PC-3 (cell line): ENCODE data around the gene NEDD4L. TPM values are rescaled to one million over a fixed set of nuclear protein-coding genes. Genes with fewer than 3 reads are reported as not detected.
A peak's percentile ranks its signal among the peaks of the same experiment; 100 is the strongest.

Experiments
- ATAC-seq: fragments of 200-7000 bp; cut with Tn5 transposase; 2 replicates; pipeline ENCODE4 v1.9.1; 2020; ENCODE audit warnings: mild to moderate bottlenecking, moderate library complexity
- BruUV-seq: library from RNA; stranded (reverse); fragments of 400-500 nt; replicated peaks from 2 replicates; lab custom pipeline; 2021; lab: Mats Ljungman, UMichigan
- CTCF ChIA-PET: fragments of 300-600 bp; sonication (Branson Sonifier 250); formaldehyde crosslinking; loops from one replicate; lab custom pipeline; 2022; ENCODE audit warnings: antibody characterized with exemption; lab: Charles Lee
- POLR2A ChIA-PET: fragments of 300-600 bp; sonication (Branson Sonifier 250); formaldehyde crosslinking; loops from one replicate; lab custom pipeline; 2022; ENCODE audit warnings: antibody characterized with exemption; ENCODE audit not compliant: unreplicated experiment; lab: Charles Lee
- DNase-seq: peaks from one replicate; pipeline ENCODE4 v3.0.0-alpha.2; 2015
- H2AFZ ChIP-seq: fragments of 300-600 bp; sonication (generic); 2 replicates; pipeline ENCODE4 v1.6.0; 2016; ENCODE audit warnings: antibody characterized with exemption, low read length
- H3F3A ChIP-seq: fragments of 300-600 bp; sonication (generic); one replicate; pipeline ENCODE4 v1.6.0; 2017; ENCODE audit warnings: antibody characterized with exemption, low read length, control low read depth, mild to moderate bottlenecking; ENCODE audit not compliant: unreplicated experiment
- H3K27ac ChIP-seq: fragments of 300-600 bp; sonication (generic); 2 replicates; pipeline ENCODE4 v1.5.1; 2016; ENCODE audit warnings: mild to moderate bottlenecking, low read length
- H3K27me3 ChIP-seq: fragments of 300-600 bp; sonication (generic); 2 replicates; pipeline ENCODE4 v1.6.1; 2016; ENCODE audit warnings: low read length, mixed read lengths
- H3K36me3 ChIP-seq: fragments of 300-600 bp; sonication (generic); 2 replicates; pipeline ENCODE4 v1.6.1; 2016; ENCODE audit warnings: low read depth, mixed run types, low read length, mixed read lengths
- H3K4me1 ChIP-seq: fragments of 300-600 bp; sonication (generic); 2 replicates; pipeline ENCODE4 v1.5.1; 2016; ENCODE audit warnings: low read length; ENCODE audit not compliant: insufficient read depth
- H3K4me2 ChIP-seq: fragments of 300-600 bp; sonication (generic); 2 replicates; pipeline ENCODE4 v1.6.0; 2016; ENCODE audit warnings: low read length
- H3K4me3 ChIP-seq: fragments of 300-600 bp; sonication (generic); 2 replicates; pipeline ENCODE4 v1.5.1; 2016; ENCODE audit warnings: mild to moderate bottlenecking, low read length, mixed read lengths
- H3K79me2 ChIP-seq: fragments of 300-600 bp; sonication (generic); 2 replicates; pipeline ENCODE4 v1.6.1; 2017; ENCODE audit warnings: low read length, mixed read lengths
- H3K9ac ChIP-seq: fragments of 300-600 bp; sonication (generic); 2 replicates; pipeline ENCODE4 v1.6.0; 2016; ENCODE audit warnings: mild to moderate bottlenecking, low read length
- H3K9me2 ChIP-seq: fragments of 300-600 bp; sonication (generic); replicated peaks from 2 replicates; pipeline ENCODE4 v1.6.1; 2016; ENCODE audit warnings: mixed run types, low read length, mixed read lengths
- H3K9me3 ChIP-seq: fragments of 300-600 bp; sonication (generic); 2 replicates; pipeline ENCODE4 v1.6.1; 2016; ENCODE audit warnings: low read length, mixed read lengths
- H4K20me1 ChIP-seq: fragments of 300-600 bp; sonication (generic); 2 replicates; pipeline ENCODE4 v1.6.1; 2016; ENCODE audit warnings: low read length, mixed read lengths
- CTCF ChIP-seq: fragments of 300-600 bp; sonication (generic); conservative IDR thresholded peaks from 2 replicates; pipeline ENCODE4 v1.5.1; 2017; ENCODE audit warnings: antibody characterized with exemption, low read depth, mild to moderate bottlenecking, low read length
- EZH2 ChIP-seq: fragments of 300-600 bp; sonication (generic); IDR thresholded peaks from one replicate; pipeline ENCODE4 v1.6.1; 2017; ENCODE audit warnings: antibody characterized with exemption, mild to moderate bottlenecking, low read length; ENCODE audit not compliant: unreplicated experiment
- EZH2phosphoT487 ChIP-seq: fragments of 300-600 bp; sonication (generic); IDR thresholded peaks from 2 replicates; pipeline ENCODE4 v1.6.1; 2018; ENCODE audit warnings: mild to moderate bottlenecking, antibody characterized with exemption, low read length, borderline replicate concordance
- intact Hi-C: fragments of 100-400 bp; cut with micrococcal nuclease; formaldehyde crosslinking; loops from 2 replicates; pipeline ENCODE4 v1.9.0; 2023
- total RNA-seq: library from RNA; depleted of rRNA; stranded (reverse); fragments of >200 nt; gene quantifications from 2 replicates; pipeline ENCODE4 v1.2.3, GENCODE V29; 2014

The NEDD4L gene
- total RNA-seq, 1 experiment from 2014 or later: 105 TPM

DNA sequence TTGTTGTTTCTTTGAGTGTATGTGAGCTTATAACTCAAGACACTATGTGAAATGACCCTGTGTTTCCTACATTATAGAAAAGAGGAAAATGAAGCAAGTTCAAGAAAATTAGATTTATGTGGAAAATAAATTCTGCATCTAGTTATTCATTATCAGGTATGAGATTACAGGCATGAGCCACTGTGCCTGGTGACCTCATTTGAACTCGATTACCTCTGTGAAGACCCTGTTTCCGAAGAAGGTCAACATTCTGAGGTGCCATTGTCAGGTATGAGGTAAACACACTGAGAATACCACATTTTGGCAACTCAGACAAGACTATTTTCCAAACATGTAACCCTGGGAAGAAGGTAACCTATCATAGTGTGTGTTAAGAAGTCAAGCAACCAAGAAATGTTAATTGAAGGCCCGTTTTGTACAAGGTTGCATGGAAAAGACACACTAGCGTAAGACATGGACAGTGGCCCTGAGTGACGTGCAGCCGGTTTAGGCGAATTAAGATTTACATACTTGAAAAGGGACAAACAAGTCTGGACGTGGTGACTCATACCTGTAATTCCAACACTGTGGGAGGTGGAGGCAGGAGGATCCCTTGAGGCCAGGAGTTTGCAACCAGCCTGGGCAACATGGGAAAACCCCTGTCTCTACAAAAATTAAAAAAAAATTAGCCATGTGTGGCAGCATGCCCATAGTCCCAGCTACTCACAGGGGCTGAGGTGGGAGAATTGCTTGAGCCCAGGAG lies 186.6 kb downstream of the NEDD4L start:
- no peak overlapping the region for H2AFZ ChIP-seq
- H3K4me2 ChIP-seq: no peak overlapping the region
- no peaks in the 10 kb centered on the region for H3F3A ChIP-seq
- TF ChIP-seq CTCF (no peak), EZH2 (no peak), EZH2phosphoT487 (no peak)
- H3K27me3 ChIP-seq: no peaks in the 10 kb centered on the region
- no peaks in the 10 kb centered on the region for H3K9me2 ChIP-seq
- no peak for ATAC-seq
- peaks cover 37% of the 10 kb centered on the region for H3K36me3 ChIP-seq
- H3K9me3 ChIP-seq: no peaks in the 10 kb centered on the region
- no peak overlapping the region for H3K4me3 ChIP-seq
- peaks cover 35% of the 10 kb centered on the region for H3K4me1 ChIP-seq
- H4K20me1 ChIP-seq: peaks cover 51% of the 10 kb centered on the region
- intact Hi-C loops: no loop called here
- peaks cover 98% of the 10 kb centered on the region for H3K79me2 ChIP-seq
- BruUV-seq: no TSS peak
- no peak overlapping the region for H3K9ac ChIP-seq
- ChIA-PET CTCF (no interaction called here), POLR2A (no interaction called here)
- DNase-seq: peak; percentile 47
- no peak overlapping the region for H3K27ac ChIP-seq

DNA sequence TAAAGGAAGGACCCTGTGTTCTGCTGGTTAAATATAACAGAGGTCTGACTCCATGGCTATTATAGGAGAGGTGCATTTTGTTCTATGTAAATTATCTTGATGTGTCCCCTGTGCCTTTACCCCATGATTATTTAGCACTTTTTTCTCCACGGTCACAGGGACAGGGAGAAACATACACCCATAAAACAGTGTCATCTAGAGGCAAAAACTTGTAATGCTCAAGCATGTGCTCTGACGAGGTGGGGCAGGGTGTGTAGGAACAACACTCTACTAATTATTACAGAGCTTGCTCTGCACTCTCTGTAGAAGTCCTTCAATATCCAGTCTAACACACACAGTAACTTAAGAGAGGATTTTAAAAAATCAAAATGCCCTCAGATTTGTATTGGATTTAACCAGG lies 187.9 kb downstream of the NEDD4L start:
- peaks cover 38% of the 10 kb centered on the region for H4K20me1 ChIP-seq
- intact Hi-C loops: no loop called here

More for the DNA sequence above, 187.9 kb downstream of the NEDD4L start:
- no peak overlapping the region for H3K9ac ChIP-seq
- BruUV-seq: no TSS peak
- ATAC-seq (no peak), DNase-seq (peak; percentile 21)
- ChIA-PET POLR2A (interaction anchor here (0.5 kb wide), 1 partner anchor 1581 kb away, joined by 3 read pairs; the partner anchor contains the start of gene WDR7), CTCF (no interaction called here)
- no peak for TF ChIP-seq EZH2
- peak; percentile 56 for TF ChIP-seq CTCF
- no peaks in the 10 kb centered on the region for H3K27me3 ChIP-seq
- H3F3A ChIP-seq: no peaks in the 10 kb centered on the region
- H3K79me2 ChIP-seq: peaks cover 94% of the 10 kb centered on the region
- no peak overlapping the region for H3K27ac ChIP-seq
- H3K9me3 ChIP-seq: no peaks in the 10 kb centered on the region
- H3K4me1 ChIP-seq: peaks cover 32% of the 10 kb centered on the region
- no peaks in the 10 kb centered on the region for H3K9me2 ChIP-seq
- H3K4me2 ChIP-seq: no peak overlapping the region
- H3K4me3 ChIP-seq: no peak overlapping the region
- no peak overlapping the region for H2AFZ ChIP-seq
- H3K36me3 ChIP-seq: peaks cover 36% of the 10 kb centered on the region
